ENCODE measurements around the gene SLC27A1.

DNA sequence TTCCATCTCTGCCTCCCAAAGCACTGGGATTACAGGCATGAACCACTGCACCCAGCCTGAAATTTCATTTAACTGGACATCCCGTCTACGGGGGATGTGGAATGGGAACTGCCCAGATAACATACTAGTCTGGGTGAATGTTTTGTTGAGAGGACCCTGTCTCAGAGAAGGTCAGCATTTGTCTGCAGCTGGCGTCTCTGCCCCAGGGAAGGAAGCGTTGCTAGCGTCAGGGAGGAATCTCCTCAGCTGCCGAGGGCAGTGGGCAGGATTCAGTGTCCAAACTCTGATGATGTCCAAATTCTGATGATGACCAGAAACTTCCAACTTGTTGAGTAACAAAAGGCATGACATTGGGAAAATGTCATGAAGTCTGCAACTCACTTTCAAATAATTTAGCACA, 12.7 kb upstream of the SLC27A1 start:
- TF ChIP-seq, protein P1, sequence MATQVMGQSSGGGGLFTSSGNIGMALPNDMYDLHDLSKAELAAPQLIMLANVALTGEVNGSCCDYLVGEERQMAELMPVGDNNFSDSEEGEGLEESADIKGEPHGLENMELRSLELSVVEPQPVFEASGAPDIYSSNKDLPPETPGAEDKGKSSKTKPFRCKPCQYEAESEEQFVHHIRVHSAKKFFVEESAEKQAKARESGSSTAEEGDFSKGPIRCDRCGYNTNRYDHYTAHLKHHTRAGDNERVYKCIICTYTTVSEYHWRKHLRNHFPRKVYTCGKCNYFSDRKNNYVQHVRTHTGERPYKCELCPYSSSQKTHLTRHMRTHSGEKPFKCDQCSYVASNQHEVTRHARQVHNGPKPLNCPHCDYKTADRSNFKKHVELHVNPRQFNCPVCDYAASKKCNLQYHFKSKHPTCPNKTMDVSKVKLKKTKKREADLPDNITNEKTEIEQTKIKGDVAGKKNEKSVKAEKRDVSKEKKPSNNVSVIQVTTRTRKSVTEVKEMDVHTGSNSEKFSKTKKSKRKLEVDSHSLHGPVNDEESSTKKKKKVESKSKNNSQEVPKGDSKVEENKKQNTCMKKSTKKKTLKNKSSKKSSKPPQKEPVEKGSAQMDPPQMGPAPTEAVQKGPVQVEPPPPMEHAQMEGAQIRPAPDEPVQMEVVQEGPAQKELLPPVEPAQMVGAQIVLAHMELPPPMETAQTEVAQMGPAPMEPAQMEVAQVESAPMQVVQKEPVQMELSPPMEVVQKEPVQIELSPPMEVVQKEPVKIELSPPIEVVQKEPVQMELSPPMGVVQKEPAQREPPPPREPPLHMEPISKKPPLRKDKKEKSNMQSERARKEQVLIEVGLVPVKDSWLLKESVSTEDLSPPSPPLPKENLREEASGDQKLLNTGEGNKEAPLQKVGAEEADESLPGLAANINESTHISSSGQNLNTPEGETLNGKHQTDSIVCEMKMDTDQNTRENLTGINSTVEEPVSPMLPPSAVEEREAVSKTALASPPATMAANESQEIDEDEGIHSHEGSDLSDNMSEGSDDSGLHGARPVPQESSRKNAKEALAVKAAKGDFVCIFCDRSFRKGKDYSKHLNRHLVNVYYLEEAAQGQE (IDR thresholded peaks at IDR 0.05; ENCODE audit: unreplicated experiment), result no peak
- TF ChIP-seq, protein P2, sequence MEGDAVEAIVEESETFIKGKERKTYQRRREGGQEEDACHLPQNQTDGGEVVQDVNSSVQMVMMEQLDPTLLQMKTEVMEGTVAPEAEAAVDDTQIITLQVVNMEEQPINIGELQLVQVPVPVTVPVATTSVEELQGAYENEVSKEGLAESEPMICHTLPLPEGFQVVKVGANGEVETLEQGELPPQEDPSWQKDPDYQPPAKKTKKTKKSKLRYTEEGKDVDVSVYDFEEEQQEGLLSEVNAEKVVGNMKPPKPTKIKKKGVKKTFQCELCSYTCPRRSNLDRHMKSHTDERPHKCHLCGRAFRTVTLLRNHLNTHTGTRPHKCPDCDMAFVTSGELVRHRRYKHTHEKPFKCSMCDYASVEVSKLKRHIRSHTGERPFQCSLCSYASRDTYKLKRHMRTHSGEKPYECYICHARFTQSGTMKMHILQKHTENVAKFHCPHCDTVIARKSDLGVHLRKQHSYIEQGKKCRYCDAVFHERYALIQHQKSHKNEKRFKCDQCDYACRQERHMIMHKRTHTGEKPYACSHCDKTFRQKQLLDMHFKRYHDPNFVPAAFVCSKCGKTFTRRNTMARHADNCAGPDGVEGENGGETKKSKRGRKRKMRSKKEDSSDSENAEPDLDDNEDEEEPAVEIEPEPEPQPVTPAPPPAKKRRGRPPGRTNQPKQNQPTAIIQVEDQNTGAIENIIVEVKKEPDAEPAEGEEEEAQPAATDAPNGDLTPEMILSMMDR (conservative IDR thresholded peaks at IDR 0.05; ENCODE audit: low read depth in 2 of 2), result no peak
- TF ChIP-seq POLR2AphosphoS5 (IDR thresholded peaks at IDR 0.05; ENCODE audit: low read depth) (no peak), EZH2 (IDR thresholded peaks at IDR 0.05; ENCODE audit: low read depth, unreplicated experiment) (no peak), ZNF114 (CRISPR knock-in tag; IDR thresholded peaks at IDR 0.05) (no peak), JUNB (IDR thresholded peaks at IDR 0.05; ENCODE audit: unreplicated experiment) (no peak), EZH2phosphoT487 (IDR thresholded peaks at IDR 0.05; ENCODE audit: unreplicated experiment) (no peak), CREB1 (CRISPR knock-in tag; IDR thresholded peaks at IDR 0.05; ENCODE audit: low read depth) (no peak), NANOG (IDR thresholded peaks at IDR 0.05; ENCODE audit: borderline replicate concordance) (no peak), ZNF331 (CRISPR knock-in tag; IDR thresholded peaks at IDR 0.05; ENCODE audit: low read depth) (no peak), STAT1 (IDR thresholded peaks at IDR 0.05; ENCODE audit: unreplicated experiment) (no peak)
- TF ChIP-seq, protein P3, sequence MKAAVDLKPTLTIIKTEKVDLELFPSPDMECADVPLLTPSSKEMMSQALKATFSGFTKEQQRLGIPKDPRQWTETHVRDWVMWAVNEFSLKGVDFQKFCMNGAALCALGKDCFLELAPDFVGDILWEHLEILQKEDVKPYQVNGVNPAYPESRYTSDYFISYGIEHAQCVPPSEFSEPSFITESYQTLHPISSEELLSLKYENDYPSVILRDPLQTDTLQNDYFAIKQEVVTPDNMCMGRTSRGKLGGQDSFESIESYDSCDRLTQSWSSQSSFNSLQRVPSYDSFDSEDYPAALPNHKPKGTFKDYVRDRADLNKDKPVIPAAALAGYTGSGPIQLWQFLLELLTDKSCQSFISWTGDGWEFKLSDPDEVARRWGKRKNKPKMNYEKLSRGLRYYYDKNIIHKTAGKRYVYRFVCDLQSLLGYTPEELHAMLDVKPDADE (IDR thresholded peaks at IDR 0.05), result no peak
